LNCaP clone FGC (cell line): Measurements from ENCODE around the gene OR10G6.

ENCODE experiments used
- DNase-seq: peaks from one replicate; pipeline ENCODE4 v3.0.0-alpha.2; 2011; ENCODE audit warnings: low read depth
- H3K4me3 ChIP-seq: 2 replicates; pipeline ENCODE4 v1.5.1; 2011; ENCODE audit warnings: mild to moderate bottlenecking, low read depth, low read length, control low read depth
- CTCF ChIP-seq: IDR thresholded peaks from 2 replicates; pipeline ENCODE4 v1.5.1; 2012; ENCODE audit warnings: mild to moderate bottlenecking; ENCODE audit not compliant: control insufficient read depth, insufficient read depth; ENCODE audit errors: extremely low read depth

OR10G6 gene

GRCh38 chr11:123945132-123945531 is 49.8 kb downstream of the OR10G6 start:
- TF ChIP-seq CTCF: no peak
- H3K4me3 ChIP-seq: no peak overlapping the region
- no peak for DNase-seq
